ENCODE measurements around the gene DNM3.

GRCh38 chr1:171852272-171852671, 11.0 kb downstream of the DNM3 start:
- TF ChIP-seq CTCF (IDR thresholded peaks at IDR 0.05; ENCODE audit: low read depth, low read length, poor library complexity, severe bottlenecking) (no peak), EZH2phosphoT487 (IDR thresholded peaks at IDR 0.05; ENCODE audit: borderline replicate concordance, low read length) (no peak)

Data from DOHH2 (cell line).